ENCODE results near the gene NUPR2.
A peak's percentile ranks its signal among the peaks of the same experiment; 100 is the strongest.
"Not testable (repeated sequence)": the region's sequence is repeated elsewhere in the genome, so short reads cannot be mapped to it uniquely, and the experiment has no call there.

NUPR2 gene

DNA sequence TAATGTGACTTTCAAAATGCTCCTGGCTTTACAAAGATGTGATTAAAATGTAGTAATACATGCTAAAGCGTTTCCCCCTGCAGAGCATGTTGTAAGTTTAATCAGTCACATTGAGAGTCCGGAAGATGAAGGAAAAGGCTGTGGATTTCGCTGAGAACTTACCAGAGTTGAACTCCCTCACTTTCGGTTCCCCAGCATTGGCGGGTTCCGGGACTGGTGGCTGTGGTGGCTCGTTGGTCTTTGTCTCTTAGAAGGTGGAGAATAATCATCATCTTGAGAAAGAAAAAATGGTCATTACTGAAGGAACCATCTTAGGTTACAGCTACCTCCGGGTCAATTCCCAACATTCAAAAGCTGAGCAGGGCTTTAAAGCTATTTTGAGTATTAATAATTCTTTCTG, 9.6 kb upstream of the NUPR2 start:
- Histone ChIP-seq H2BK15ac (ENCODE audit: low read depth, poor library complexity, severe bottlenecking) (no peak overlapping the region), H2AK5ac (ENCODE audit: low read length, severe bottlenecking) (no peak overlapping the region), H2BK5ac (ENCODE audit: low read depth, low read length, poor library complexity, severe bottlenecking) (no peak overlapping the region), H3K14ac (ENCODE audit: low read length in 2 of 2) (no peak overlapping the region), H2BK12ac (ENCODE audit: low read length in 2 of 2) (no peak overlapping the region), H3K27ac (ENCODE audit: low read length, poor library complexity, severe bottlenecking) (no peak overlapping the region), H3K79me1 (replicated peaks; ENCODE audit: low read length, poor library complexity, severe bottlenecking) (no peaks in the 10 kb centered on the region), H2AFZ (ENCODE audit: low read depth, low read length) (no peak overlapping the region), H3K23ac (ENCODE audit: low read length in 2 of 2) (no peak overlapping the region), H3K4me1 (ENCODE audit: control insufficient read depth, insufficient read depth, low read depth, low read length) (no peaks in the 10 kb centered on the region), H3K4me3 (ENCODE audit: insufficient read depth in 1 of 2, low read depth in 1 of 2, low read length in 2 of 2) (no peak overlapping the region), H4K8ac (ENCODE audit: low read length) (no peak overlapping the region), H4K91ac (ENCODE audit: low read length) (no peak overlapping the region), H3K4me2 (ENCODE audit: low read length, poor library complexity, severe bottlenecking) (no peak overlapping the region), H3K9ac (ENCODE audit: low read length) (no peak overlapping the region), H3K9me3 (ENCODE audit: control insufficient read depth, low read length) (no peaks in the 10 kb centered on the region), H3K4ac (ENCODE audit: low read depth in 1 of 2, low read length in 2 of 2) (no peak overlapping the region), H3K27me3 (ENCODE audit: control insufficient read depth in 1 of 2, insufficient read depth in 1 of 2, low read length in 2 of 2) (no peaks in the 10 kb centered on the region), H3K18ac (ENCODE audit: low read depth in 1 of 2, low read length in 2 of 2) (no peak overlapping the region), H3K36me3 (ENCODE audit: control insufficient read depth in 1 of 2, insufficient read depth in 2 of 2, low read depth in 1 of 2, low read length in 2 of 2) (no peaks in the 10 kb centered on the region), H2BK120ac (ENCODE audit: low read depth, low read length) (no peak overlapping the region)
- DNase-seq: no peak
- 59% methylated on average over 7 of the region's 8 CpGs for WGBS

DNA sequence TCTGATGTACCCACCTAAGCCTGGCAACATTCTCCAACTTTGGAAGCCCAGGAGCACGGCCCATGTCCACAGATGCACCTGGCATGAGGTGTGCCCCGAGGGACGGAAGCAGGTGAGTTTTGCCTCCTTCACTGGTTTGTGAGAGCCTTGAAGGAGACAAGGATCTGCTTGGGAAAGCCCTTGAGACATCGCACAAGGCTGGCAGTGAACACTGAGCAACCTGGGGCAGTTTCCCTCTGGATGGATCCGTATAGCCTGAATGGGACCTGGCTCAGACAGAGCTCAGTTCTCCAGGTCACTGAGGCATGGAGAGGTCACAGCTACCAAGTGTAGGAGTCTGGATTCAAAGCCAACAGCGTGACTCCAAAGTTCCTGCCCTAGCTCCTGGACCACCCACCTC, 8.8 kb upstream of the NUPR2 start:
- Histone ChIP-seq H3K23ac (ENCODE audit: low read length in 2 of 2) (no peak overlapping the region), H2BK120ac (ENCODE audit: low read depth, low read length) (no peak overlapping the region), H3K14ac (ENCODE audit: low read length in 2 of 2) (no peak overlapping the region), H3K4me3 (ENCODE audit: insufficient read depth in 1 of 2, low read depth in 1 of 2, low read length in 2 of 2) (no peak overlapping the region), H3K79me1 (replicated peaks; ENCODE audit: low read length, poor library complexity, severe bottlenecking) (no peaks in the 10 kb centered on the region), H4K91ac (ENCODE audit: low read length) (peak overlapping the region; percentile 27), H3K27ac (ENCODE audit: low read length, poor library complexity, severe bottlenecking) (no peak overlapping the region), H2BK5ac (ENCODE audit: low read depth, low read length, poor library complexity, severe bottlenecking) (no peak overlapping the region), H4K8ac (ENCODE audit: low read length) (no peak overlapping the region), H3K9me3 (ENCODE audit: control insufficient read depth, low read length) (no peaks in the 10 kb centered on the region), H3K18ac (ENCODE audit: low read depth in 1 of 2, low read length in 2 of 2) (no peak overlapping the region), H2BK12ac (ENCODE audit: low read length in 2 of 2) (no peak overlapping the region), H3K36me3 (ENCODE audit: control insufficient read depth in 1 of 2, insufficient read depth in 2 of 2, low read depth in 1 of 2, low read length in 2 of 2) (no peaks in the 10 kb centered on the region), H3K4me1 (ENCODE audit: control insufficient read depth, insufficient read depth, low read depth, low read length) (no peaks in the 10 kb centered on the region), H3K9ac (ENCODE audit: low read length) (no peak overlapping the region), H3K4ac (ENCODE audit: low read depth in 1 of 2, low read length in 2 of 2) (no peak overlapping the region), H3K27me3 (ENCODE audit: control insufficient read depth in 1 of 2, insufficient read depth in 1 of 2, low read length in 2 of 2) (no peaks in the 10 kb centered on the region), H2BK15ac (ENCODE audit: low read depth, poor library complexity, severe bottlenecking) (no peak overlapping the region), H3K4me2 (ENCODE audit: low read length, poor library complexity, severe bottlenecking) (no peak overlapping the region), H2AK5ac (ENCODE audit: low read length, severe bottlenecking) (no peak overlapping the region), H2AFZ (ENCODE audit: low read depth, low read length) (no peak overlapping the region)
- WGBS: 56% methylated on average over 6 of the region's 6 CpGs
- no peak for DNase-seq

- H3K14ac ChIP-seq (ENCODE audit: low read length in 2 of 2): no peak overlapping the region
- no peak overlapping the region for H3K27ac ChIP-seq (ENCODE audit: low read length, poor library complexity, severe bottlenecking)
- H3K18ac ChIP-seq (ENCODE audit: low read depth in 1 of 2, low read length in 2 of 2): no peak overlapping the region
- no peak overlapping the region for H2BK15ac ChIP-seq (ENCODE audit: low read depth, poor library complexity, severe bottlenecking)
- H2BK120ac ChIP-seq (ENCODE audit: low read depth, low read length): no peak overlapping the region
- H3K23ac ChIP-seq (ENCODE audit: low read length in 2 of 2): no peak overlapping the region
- H3K4me2 ChIP-seq (ENCODE audit: low read length, poor library complexity, severe bottlenecking): no peak overlapping the region
- H3K4me3 ChIP-seq (ENCODE audit: insufficient read depth in 1 of 2, low read depth in 1 of 2, low read length in 2 of 2): no peak overlapping the region
- DNase-seq: no peak
- no peak overlapping the region for H2BK12ac ChIP-seq (ENCODE audit: low read length in 2 of 2)
- H3K4ac ChIP-seq (ENCODE audit: low read depth in 1 of 2, low read length in 2 of 2): no peak overlapping the region
- no peak overlapping the region for H3K9ac ChIP-seq (ENCODE audit: low read length)
- H4K91ac ChIP-seq (ENCODE audit: low read length): no peak overlapping the region
- H3K27me3 ChIP-seq (ENCODE audit: control insufficient read depth in 1 of 2, insufficient read depth in 1 of 2, low read length in 2 of 2): peaks cover 0 to 2% of the 10 kb centered on the region in 2 experiments
- no peak overlapping the region for H2AFZ ChIP-seq (ENCODE audit: low read depth, low read length)
- WGBS: 85% methylated on average over 6 of the region's 6 CpGs
- H3K9me3 ChIP-seq (ENCODE audit: control insufficient read depth, low read length): no peaks in the 10 kb centered on the region
- no peaks in the 10 kb centered on the region for H3K79me1 ChIP-seq (replicated peaks; ENCODE audit: low read length, poor library complexity, severe bottlenecking)
- no peak overlapping the region for H4K8ac ChIP-seq (ENCODE audit: low read length)
- H2AK5ac ChIP-seq (ENCODE audit: low read length, severe bottlenecking): no peak overlapping the region
- no peak overlapping the region for H2BK5ac ChIP-seq (ENCODE audit: low read depth, low read length, poor library complexity, severe bottlenecking)
- no peaks in the 10 kb centered on the region for H3K36me3 ChIP-seq (ENCODE audit: control insufficient read depth in 1 of 2, insufficient read depth in 2 of 2, low read depth in 1 of 2, low read length in 2 of 2)
- no peaks in the 10 kb centered on the region for H3K4me1 ChIP-seq (ENCODE audit: control insufficient read depth, insufficient read depth, low read depth, low read length)
Observed at GRCh38 chr7:56121440-56121839, 5.2 kb upstream of the NUPR2 start.

- H3K14ac ChIP-seq (ENCODE audit: low read length in 2 of 2); H2AK5ac ChIP-seq (ENCODE audit: low read length, severe bottlenecking); H3K27me3 ChIP-seq (ENCODE audit: control insufficient read depth in 1 of 2, insufficient read depth in 1 of 2, low read length in 2 of 2); H2BK5ac ChIP-seq (ENCODE audit: low read depth, low read length, poor library complexity, severe bottlenecking); H2BK12ac ChIP-seq (ENCODE audit: low read length in 2 of 2); H3K4me3 ChIP-seq (ENCODE audit: insufficient read depth in 1 of 2, low read depth in 1 of 2, low read length in 2 of 2); H3K4ac ChIP-seq (ENCODE audit: low read depth in 1 of 2, low read length in 2 of 2); H3K9me3 ChIP-seq (ENCODE audit: control insufficient read depth, low read length); H3K36me3 ChIP-seq (ENCODE audit: control insufficient read depth in 1 of 2, insufficient read depth in 2 of 2, low read depth in 1 of 2, low read length in 2 of 2); H3K4me2 ChIP-seq (ENCODE audit: low read length, poor library complexity, severe bottlenecking); H3K18ac ChIP-seq (ENCODE audit: low read depth in 1 of 2, low read length in 2 of 2); H2AFZ ChIP-seq (ENCODE audit: low read depth, low read length); H4K8ac ChIP-seq (ENCODE audit: low read length); H4K91ac ChIP-seq (ENCODE audit: low read length); H3K4me1 ChIP-seq (ENCODE audit: control insufficient read depth, insufficient read depth, low read depth, low read length); H3K79me1 ChIP-seq (replicated peaks; ENCODE audit: low read length, poor library complexity, severe bottlenecking); DNase-seq; H2BK120ac ChIP-seq (ENCODE audit: low read depth, low read length); H3K27ac ChIP-seq (ENCODE audit: low read length, poor library complexity, severe bottlenecking); H3K23ac ChIP-seq (ENCODE audit: low read length in 2 of 2); H3K9ac ChIP-seq (ENCODE audit: low read length); H2BK15ac ChIP-seq (ENCODE audit: low read depth, poor library complexity, severe bottlenecking): not testable (repeated sequence)
- WGBS: 68% methylated on average over 2 of the region's 3 CpGs
Observed at GRCh38 chr7:56112244-56112643, 4.0 kb downstream of the NUPR2 start.

All from mesenchymal stem cell (in vitro differentiated cells and primary cell).